Uterus (tissue), 4 donors: ENCODE results near the gene RUFY3. TPM values are rescaled to one million over a fixed set of nuclear protein-coding genes. Genes with fewer than 3 reads are reported as not detected.

Experiments
- DNase-seq, 2 donors: peaks; one replicate each; pipeline ENCODE4 v3.0.0-alpha.2; 2019 to 2020
- H3K27ac ChIP-seq, 2 donors: fragments of 200-600 bp; sonication (generic); 1 replicate in 1 of 2; 2 replicates in 1 of 2; pipeline ENCODE4 v1.5.1; 2016 to 2018
- H3K27me3 ChIP-seq, 2 donors: fragments of 200-600 bp; sonication (generic); one replicate each; pipeline ENCODE4 v1.5.1; 2018 to 2019; ENCODE audit warnings: control low read depth in 1 of 2
- H3K36me3 ChIP-seq, 2 donors: fragments of 200-600 bp; sonication (generic); one replicate each; pipeline ENCODE4 v1.5.1; 2019; ENCODE audit warnings: control low read depth in 1 of 2
- H3K4me1 ChIP-seq, 2 donors: fragments of 200-600 bp; sonication (generic); one replicate each; pipeline ENCODE4 v1.5.1; 2018 to 2019; ENCODE audit warnings: control low read depth in 1 of 2
- H3K4me3 ChIP-seq, 2 donors: fragments of 200-600 bp; sonication (generic); 1 replicate in 1 of 2; 2 replicates in 1 of 2; pipeline ENCODE4 v1.5.1; 2018 to 2019; ENCODE audit warnings: mild to moderate bottlenecking in 1 of 2
- H3K9me3 ChIP-seq, 2 donors: fragments of 200-600 bp; sonication (generic); one replicate each; pipeline ENCODE4 v1.5.1; 2019; ENCODE audit warnings: control low read depth in 1 of 2
- CTCF ChIP-seq, 4 experiments: fragments of 200-600 bp in 2 of 4; fragments of 450-650 bp in 2 of 4; sonication (generic) in 2 of 4; IDR thresholded peaks; one replicate each; pipeline ENCODE4 v1.5.1; 2016 to 2019; ENCODE audit warnings: antibody characterized with exemption in 4 of 4, mild to moderate bottlenecking in 2 of 4, moderate library complexity in 1 of 4
- POLR2A ChIP-seq, 2 donors: fragments of 450-650 bp; IDR thresholded peaks; one replicate each; pipeline ENCODE4 v1.6.1; 2016; ENCODE audit warnings: antibody characterized with exemption in 2 of 2, mild to moderate bottlenecking in 1 of 2, moderate library complexity in 1 of 2
- intact Hi-C: fragments of 100-400 bp; cut with DNase I; formaldehyde crosslinking; loops from one replicate; pipeline ENCODE4 v1.15.1; 2023; ENCODE audit warnings: low total_unique reads
- total RNA-seq, 4 donors: library from RNA; depleted of rRNA in 3 of 4; stranded (reverse); fragments of >200 nt in 3 of 4; gene quantifications; one replicate each; pipeline versions ENCODE4 v1.1.0 to v1.2.4, GENCODE V29; 2014 to 2023
- donor health status: DM: yes; HTN: yes; CAD: no.

RUFY3 gene
- total RNA-seq, 4 donors from 2014 or later = 25.4 to 137 (median 75.9) TPM

DNA sequence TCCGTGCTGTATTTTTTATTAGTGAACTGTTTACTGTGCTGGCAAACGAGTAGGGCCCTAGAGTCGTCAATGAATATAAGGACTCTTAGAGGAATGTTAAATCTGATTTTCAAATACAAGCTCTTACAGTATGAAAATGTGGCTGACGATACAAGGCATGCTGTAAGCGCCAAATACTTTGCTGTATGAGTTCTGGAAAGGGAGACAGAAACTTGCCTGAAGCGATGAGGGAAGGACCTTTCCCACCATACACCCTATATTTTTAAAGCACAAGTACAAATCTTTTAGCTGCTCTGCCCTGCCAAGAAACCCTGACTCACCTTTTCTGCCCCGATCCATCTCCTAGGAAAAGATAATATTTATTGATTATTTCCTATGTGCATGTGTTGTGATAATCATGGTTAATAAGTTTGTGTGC is 15.7 kb upstream of the RUFY3 start:
- DNase-seq = no peak
- intact Hi-C loops = no loop called here
- Histone ChIP-seq H3K4me1 (peaks cover 0 to 5% of the 10 kb centered on the region in 2 donors), H3K27ac (peak overlapping the region; percentile 95 to 99), H3K9me3 (no peaks in the 10 kb centered on the region), H3K4me3 (peak overlapping the region; percentile 65 to 97), H3K36me3 (no peaks in the 10 kb centered on the region), H3K27me3 (no peaks in the 10 kb centered on the region)
- no peak for TF ChIP-seq CTCF (IDR thresholded peaks at IDR 0.05)
- no peak for TF ChIP-seq POLR2A (IDR thresholded peaks at IDR 0.05)

DNA sequence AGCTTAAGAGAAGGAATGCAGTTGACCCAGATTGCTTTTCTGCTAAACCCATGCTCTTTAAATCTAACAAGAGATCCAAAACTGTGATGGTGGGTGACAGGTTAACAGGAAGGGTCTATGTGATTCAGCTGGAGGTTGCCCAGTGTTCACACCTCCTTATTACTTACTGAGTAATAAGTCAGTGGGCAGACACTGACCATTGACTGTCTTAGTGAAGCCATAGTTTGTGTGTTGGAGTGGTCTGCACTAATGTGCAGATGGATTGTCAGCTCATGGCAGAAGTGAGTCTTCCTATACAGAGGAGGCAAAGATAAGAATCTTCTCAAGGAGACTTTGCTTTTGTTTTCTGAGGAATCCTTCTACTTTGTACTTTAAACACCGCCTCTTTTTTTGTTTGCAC is 15.2 kb upstream of the RUFY3 start:
- TF ChIP-seq POLR2A (IDR thresholded peaks at IDR 0.05) (no peak), CTCF (IDR thresholded peaks at IDR 0.05) (no peak)
- Histone ChIP-seq H3K9me3 (no peaks in the 10 kb centered on the region), H3K4me1 (peaks cover 0 to 5% of the 10 kb centered on the region in 2 donors), H3K27ac (peak overlapping the region; percentile 95 to 99), H3K36me3 (no peaks in the 10 kb centered on the region), H3K4me3 (peak overlapping the region; percentile 65 to 97), H3K27me3 (no peaks in the 10 kb centered on the region)
- intact Hi-C loops = no loop called here
- DNase-seq = no peak

DNA sequence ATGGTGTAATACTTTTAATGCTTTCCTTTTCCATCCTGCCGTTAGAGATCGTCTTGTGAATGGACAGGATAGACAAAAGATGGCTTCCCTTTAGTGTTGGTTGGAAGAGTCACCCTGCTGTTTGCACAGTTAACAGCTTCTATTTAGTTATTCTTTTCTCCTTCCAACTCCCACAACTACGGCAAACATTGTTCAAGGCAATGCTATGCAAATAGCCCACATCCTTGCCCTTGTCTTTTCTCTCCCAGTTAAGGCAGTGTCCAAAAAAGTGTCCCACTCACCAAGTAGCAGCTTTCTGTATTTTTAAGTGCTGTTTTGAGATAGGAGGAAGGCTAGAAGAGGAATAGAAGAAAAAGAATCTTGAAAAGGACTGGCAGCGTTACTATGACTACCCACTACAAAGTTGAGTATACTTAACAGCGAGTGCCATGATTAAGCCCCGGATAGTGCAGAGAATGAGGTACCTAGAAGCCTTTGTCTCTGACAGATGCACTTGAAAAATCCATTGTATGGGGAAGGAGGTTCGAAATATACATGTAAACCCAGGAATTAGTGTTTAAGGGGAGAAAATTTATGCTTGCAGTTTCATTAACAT is 12.1 kb upstream of the RUFY3 start:
- DNase-seq = no peak
- Histone ChIP-seq H3K36me3 (no peaks in the 10 kb centered on the region), H3K27me3 (no peaks in the 10 kb centered on the region), H3K9me3 (no peaks in the 10 kb centered on the region), H3K27ac (no peak overlapping the region), H3K4me3 (no peak overlapping the region), H3K4me1 (peaks cover 0 to 5% of the 10 kb centered on the region in 2 donors)
- TF ChIP-seq POLR2A (IDR thresholded peaks at IDR 0.05) (no peak), CTCF (IDR thresholded peaks at IDR 0.05) (no peak)
- intact Hi-C loops = no loop called here

GRCh38 chr4:70711599-70711998 is 10.2 kb upstream of the RUFY3 start:
- no peak for TF ChIP-seq POLR2A (IDR thresholded peaks at IDR 0.05)
- no peak for TF ChIP-seq CTCF (IDR thresholded peaks at IDR 0.05)
- no peaks in the 10 kb centered on the region for H3K27me3 ChIP-seq
- H3K4me3 ChIP-seq = no peak overlapping the region
- no peaks in the 10 kb centered on the region for H3K36me3 ChIP-seq
- intact Hi-C loops = no loop called here
- no peak overlapping the region for H3K27ac ChIP-seq
- no peaks in the 10 kb centered on the region for H3K9me3 ChIP-seq
- H3K4me1 ChIP-seq = peaks cover 0 to 1% of the 10 kb centered on the region in 2 donors
- no peak for DNase-seq

DNA sequence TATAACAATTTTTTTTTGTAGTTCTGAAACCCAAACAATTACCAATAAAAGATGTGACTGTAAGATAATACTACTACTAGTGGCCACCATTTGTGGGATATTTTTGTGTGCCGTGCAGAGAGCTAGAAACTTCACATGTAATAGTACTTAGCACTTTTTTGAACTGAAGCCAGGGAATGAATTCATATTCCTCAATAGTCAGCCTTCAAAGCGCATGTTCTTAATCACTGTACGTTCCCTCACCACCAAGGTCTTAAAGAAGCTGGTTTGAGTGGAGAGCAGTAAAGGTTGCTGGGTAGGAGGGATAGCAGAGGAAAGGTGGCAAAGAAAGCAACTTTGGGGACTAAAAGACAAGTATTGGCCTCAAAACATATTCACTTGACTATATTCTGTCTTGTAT is 9.6 kb upstream of the RUFY3 start:
- Histone ChIP-seq H3K4me3 (no peak overlapping the region), H3K36me3 (no peaks in the 10 kb centered on the region), H3K27ac (no peak overlapping the region), H3K27me3 (no peaks in the 10 kb centered on the region), H3K4me1 (no peaks in the 10 kb centered on the region), H3K9me3 (no peaks in the 10 kb centered on the region)
- TF ChIP-seq POLR2A (IDR thresholded peaks at IDR 0.05) = no peak
- TF ChIP-seq CTCF (IDR thresholded peaks at IDR 0.05) = no peak
- intact Hi-C loops = no loop called here
- DNase-seq = no peak
